GM19372 (cell line): ENCODE measurements around the gene DPPA5.
"Not testable (repeated sequence)": the region's sequence is repeated elsewhere in the genome, so short reads cannot be mapped to it uniquely, and the experiment has no call there.

Source experiments
- ATAC-seq: cut with Tn5 transposase; IDR thresholded peaks from one replicate; pipeline ENCODE4 v1.9.1; 2021; ENCODE audit warnings: mild to moderate bottlenecking, low read depth, moderate library complexity; ENCODE audit not compliant: unreplicated experiment

The DPPA5 gene

DNA sequence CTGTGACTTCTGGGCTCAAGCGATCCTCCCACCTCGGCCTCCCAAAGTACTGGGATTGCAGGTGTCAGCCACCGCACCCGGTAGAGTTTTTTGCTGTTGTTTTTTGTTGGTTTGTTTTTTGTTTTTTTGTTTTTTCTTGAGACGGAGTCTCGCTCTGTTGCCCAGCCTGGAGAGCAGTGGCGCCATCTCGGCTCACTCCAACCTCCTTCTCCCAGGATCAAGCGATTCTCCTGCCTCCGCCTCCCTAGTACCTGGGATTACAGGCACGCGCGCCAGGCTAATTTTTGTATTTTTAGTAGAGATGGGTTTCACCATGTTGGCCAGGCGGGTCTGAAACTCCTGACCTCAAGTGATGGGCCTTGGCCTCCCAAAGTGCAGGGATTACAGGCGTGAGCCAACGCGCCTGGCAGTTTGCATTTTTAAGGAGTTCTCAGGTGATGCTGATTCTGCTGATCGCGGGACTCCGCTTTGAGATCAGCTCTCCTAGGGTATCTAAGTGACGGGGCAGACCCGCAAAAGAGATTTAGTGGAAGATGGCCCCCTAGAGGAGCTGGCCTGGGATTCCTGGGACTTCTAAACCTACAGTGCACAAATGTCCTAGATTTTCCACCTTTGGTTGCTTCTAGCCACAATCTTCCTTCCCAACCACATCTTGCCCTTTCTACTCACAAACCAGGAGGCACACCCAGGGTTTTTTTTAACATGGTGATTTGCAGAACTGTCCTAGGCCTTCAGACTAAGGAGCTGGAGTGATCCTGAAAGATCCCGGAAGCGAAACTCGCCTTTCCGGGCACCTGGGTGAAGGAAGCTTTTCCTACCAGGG is 45.2 kb downstream of the DPPA5 start:
- no peak for ATAC-seq

DNA sequence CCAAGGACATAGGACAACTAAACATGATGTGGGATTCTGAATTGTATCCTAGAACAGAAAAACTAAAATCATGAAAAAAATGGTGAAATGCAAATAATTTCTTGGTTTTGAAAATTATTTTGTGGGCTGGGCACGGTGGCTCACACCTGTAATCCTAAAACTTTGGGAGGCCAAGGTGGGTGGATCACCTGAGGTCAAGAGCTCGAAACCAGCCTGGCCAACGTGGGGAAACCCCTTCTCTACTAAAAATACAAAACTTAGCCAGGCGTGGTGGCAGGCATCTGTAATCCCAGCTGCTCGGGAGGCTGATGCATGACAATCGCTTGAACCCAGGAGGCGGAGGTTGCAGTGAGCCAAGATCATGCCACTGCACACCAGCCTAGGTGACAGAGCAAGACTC is 50.3 kb downstream of the DPPA5 start:
- not testable (repeated sequence) for ATAC-seq
